K562 (cell line): Measurements from ENCODE around the gene MARCHF9.

Experiments used
- ATF4 ChIP-seq: fragments of 450-650 bp; formaldehyde crosslinking; IDR thresholded peaks from 2 replicates; pipeline ENCODE4 v1.4.0; 2022; ENCODE audit warnings: mild to moderate bottlenecking, moderate library complexity
- EP300 ChIP-seq: IDR thresholded peaks from 2 replicates; pipeline ENCODE4 v1.6.1; 2012; ENCODE audit warnings: low read length, improper control_type of control experiment
- POLR2A ChIP-seq: fragments of 450-650 bp; conservative IDR thresholded peaks from 2 replicates; pipeline ENCODE4 v1.6.1; 2016
- REST ChIP-seq, 2 experiments: fragments of 450-650 bp; formaldehyde crosslinking in 1 of 2; IDR thresholded peaks; 2 replicates each; pipeline versions ENCODE4 v1.4.0 to v1.6.1; 2014 to 2020; ENCODE audit warnings: mild to moderate bottlenecking in 2 of 2, borderline replicate concordance in 1 of 2, low read depth in 1 of 2

GRCh38 chr12:57739387-57739786 is 15.5 kb upstream of the MARCHF9 start:
- TF ChIP-seq EP300 (no peak), ATF4 (CRISPR knock-in tag) (no peak), POLR2A (no peak), REST (IDR thresholded peaks at IDR 0.05; ENCODE audit: borderline replicate concordance) (no peak), REST (CRISPR knock-in tag; IDR thresholded peaks at IDR 0.05; ENCODE audit: low read depth) (no peak)
